ENCODE results near the gene TPX2.

TPX2 gene

DNA sequence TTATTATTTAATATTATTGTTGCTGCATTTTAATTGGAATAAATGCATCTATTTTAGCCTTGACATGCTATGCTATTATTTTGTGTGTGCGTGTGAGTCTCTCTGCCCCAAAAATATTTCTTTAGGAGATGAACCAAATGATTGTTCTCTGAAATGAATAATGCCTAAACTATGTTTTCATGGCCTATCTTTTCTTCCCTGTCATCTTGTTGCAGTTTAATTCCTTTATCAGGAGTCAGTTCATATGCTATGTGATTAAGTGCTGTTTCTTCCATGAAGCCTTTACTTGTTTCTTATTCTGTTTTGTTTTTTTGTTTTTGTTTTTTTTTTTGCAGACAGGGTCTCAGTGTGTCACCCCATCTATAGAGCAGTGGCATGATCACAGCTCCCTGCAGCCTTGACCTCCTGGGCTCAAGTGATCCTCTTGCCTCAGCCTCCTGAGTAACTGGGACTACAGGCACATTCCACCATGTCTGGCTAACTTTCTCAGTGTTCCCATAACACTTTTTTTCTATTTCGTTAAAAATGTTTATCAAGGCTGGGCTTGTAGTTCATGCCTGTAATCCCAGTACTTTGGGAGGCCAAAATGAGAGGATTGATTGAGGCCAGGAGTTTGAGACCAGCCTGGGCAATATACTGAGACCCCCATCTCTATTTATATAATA lies 25.7 kb downstream of the TPX2 start:
- no peak overlapping the region for H3K4me3 Mint-ChIP-seq
- H3K4me1 Mint-ChIP-seq = no peaks in the 10 kb centered on the region
- ATAC-seq = no peak
- H3K27ac Mint-ChIP-seq = no peak overlapping the region
- no peaks in the 10 kb centered on the region for H3K27me3 Mint-ChIP-seq
- H3K9me3 Mint-ChIP-seq = no peaks in the 10 kb centered on the region
- no peak for DNase-seq

DNA sequence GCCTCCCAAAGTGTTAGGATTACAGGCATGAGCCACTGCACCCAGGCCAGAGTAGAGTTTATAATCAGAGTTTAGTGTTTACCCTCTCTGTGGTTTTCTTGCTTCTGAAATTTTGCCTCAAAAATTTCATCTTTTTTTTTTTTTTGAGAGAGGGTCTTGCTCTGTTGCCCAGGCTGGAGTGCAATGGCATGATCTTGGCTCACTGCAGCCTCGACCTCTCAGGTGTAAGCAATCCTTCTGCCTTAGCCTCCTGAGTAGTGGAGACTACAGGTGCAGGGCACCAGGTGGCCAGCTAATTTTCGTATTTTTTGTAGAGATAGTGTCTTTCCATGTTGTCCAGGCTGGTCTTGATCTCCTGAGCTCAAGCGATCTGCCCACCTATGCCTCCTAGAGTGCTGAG lies 28.7 kb downstream of the TPX2 start:
- ATAC-seq (no peak), DNase-seq (no peak)
- Mint-ChIP-seq H3K9me3 (no peaks in the 10 kb centered on the region), H3K4me1 (no peaks in the 10 kb centered on the region), H3K4me3 (no peak overlapping the region), H3K27me3 (no peaks in the 10 kb centered on the region), H3K27ac (no peak overlapping the region)

DNA sequence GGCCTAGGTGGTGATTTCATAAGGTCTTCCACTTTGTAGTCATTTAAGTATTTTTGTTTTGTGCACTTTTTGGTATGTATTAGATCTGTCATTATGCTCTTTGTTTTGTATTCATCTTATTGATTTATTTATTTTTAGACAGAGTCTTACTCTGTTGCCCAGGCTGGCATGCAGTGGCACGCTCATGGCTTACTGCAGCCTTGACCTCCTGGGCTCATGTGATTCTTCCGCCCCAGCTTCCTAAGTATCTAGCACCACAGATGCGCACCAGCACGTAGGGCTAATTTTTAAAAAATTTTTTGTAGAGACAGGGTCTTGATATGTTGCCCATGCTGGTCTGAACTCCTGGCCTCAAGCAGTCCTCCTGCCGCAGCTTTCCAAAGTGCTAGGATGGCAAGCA lies 30.6 kb downstream of the TPX2 start:
- H3K27ac Mint-ChIP-seq = no peak overlapping the region
- H3K4me3 Mint-ChIP-seq = no peak overlapping the region
- H3K27me3 Mint-ChIP-seq = no peaks in the 10 kb centered on the region
- DNase-seq = no peak
- H3K4me1 Mint-ChIP-seq = no peaks in the 10 kb centered on the region
- no peak for ATAC-seq
- H3K9me3 Mint-ChIP-seq = no peaks in the 10 kb centered on the region

DNA sequence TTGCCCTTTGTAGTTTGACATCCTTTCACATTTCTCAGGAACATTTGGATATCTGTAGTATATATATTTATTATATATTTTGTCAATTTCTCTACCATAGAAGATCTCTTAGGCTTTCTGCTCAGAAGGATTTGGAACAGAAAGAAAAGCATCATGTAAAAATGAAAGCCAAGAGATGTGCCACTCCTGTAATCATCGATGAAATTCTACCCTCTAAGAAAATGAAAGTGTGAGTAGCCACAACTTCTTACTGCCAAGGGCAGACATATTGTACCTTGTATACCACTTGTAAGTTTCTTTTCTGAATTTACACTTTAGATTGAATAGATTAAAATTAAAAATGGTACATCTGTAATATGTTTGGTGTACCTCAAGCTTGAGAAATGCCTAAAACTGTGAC lies 31.2 kb downstream of the TPX2 start:
- Mint-ChIP-seq H3K27ac (no peak overlapping the region), H3K4me3 (no peak overlapping the region), H3K4me1 (no peaks in the 10 kb centered on the region), H3K27me3 (no peaks in the 10 kb centered on the region), H3K9me3 (no peaks in the 10 kb centered on the region)
- ATAC-seq = no peak
- no peak for DNase-seq

DNA sequence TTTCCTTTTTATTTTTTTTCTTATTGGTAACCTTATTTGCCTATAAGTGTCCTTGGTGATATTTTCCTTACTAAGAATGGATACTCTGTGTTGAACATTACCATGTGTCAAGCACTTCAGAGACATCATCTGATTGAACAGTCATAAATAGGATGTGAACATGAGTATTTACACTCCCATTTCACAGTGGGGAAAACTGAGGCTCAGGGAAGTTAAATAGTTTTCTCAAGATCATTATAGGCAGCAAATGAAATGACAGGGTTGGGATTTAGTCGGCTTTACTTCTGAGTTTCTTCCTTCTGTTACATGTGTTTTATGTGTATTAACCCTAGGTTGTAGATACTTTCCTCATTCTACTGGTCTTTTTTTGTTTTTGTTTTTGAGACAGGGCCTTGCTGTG lies 35.3 kb downstream of the TPX2 start:
- H3K4me3 Mint-ChIP-seq = no peak overlapping the region

DNA sequence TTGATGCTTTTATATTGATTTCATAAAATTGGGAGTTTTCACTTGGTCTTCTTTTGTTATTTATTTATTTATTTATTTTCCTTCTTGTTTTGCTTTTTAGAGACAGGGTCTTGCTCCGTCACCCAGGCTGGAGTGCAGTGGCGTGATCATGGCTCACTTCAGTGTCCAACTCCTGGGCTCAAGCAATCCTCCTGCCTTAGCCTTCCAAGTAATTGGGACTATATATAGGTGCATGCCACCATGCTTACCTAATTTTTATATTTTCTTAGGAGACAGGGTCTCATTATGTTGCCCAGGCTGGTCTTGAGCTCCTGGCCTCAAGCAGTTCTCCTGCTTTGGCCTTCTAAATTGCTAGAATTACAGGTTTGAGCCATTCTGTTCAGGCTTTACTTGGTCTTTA lies 41.7 kb downstream of the TPX2 start:
- Mint-ChIP-seq H3K4me1 (no peaks in the 10 kb centered on the region), H3K27ac (no peak overlapping the region), H3K4me3 (no peak overlapping the region), H3K27me3 (no peaks in the 10 kb centered on the region), H3K9me3 (no peaks in the 10 kb centered on the region)
- no peak for DNase-seq
- no peak for ATAC-seq

More for the DNA sequence above, 35.3 kb downstream of the TPX2 start:
- Mint-ChIP-seq H3K27me3 (no peaks in the 10 kb centered on the region), H3K9me3 (no peaks in the 10 kb centered on the region), H3K27ac (no peak overlapping the region), H3K4me1 (no peaks in the 10 kb centered on the region)
- no peak for ATAC-seq
- DNase-seq = no peak

DNA sequence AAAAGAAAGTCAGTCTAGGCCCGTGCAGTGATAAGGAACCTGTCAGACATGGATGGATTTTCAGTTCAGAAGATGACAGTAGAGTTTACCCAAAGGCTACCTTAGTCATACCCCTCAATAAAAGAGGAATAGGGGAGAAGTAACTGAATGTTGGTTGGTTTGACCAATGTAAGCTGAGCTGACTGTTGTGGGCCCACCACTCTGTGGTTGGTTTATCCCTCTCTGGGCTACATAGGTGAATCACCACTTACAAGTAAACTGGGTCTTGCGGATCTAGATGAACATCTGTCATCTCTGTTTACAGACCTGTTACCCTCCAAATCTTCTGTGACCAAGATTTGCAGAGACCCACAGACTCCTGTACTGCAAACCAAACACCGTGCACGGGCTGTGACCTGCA lies 42.9 kb downstream of the TPX2 start:
- Mint-ChIP-seq H3K4me3 (no peak overlapping the region), H3K27ac (no peak overlapping the region), H3K4me1 (no peaks in the 10 kb centered on the region), H3K9me3 (no peaks in the 10 kb centered on the region), H3K27me3 (no peaks in the 10 kb centered on the region)
- DNase-seq = no peak
- ATAC-seq = no peak

DNA sequence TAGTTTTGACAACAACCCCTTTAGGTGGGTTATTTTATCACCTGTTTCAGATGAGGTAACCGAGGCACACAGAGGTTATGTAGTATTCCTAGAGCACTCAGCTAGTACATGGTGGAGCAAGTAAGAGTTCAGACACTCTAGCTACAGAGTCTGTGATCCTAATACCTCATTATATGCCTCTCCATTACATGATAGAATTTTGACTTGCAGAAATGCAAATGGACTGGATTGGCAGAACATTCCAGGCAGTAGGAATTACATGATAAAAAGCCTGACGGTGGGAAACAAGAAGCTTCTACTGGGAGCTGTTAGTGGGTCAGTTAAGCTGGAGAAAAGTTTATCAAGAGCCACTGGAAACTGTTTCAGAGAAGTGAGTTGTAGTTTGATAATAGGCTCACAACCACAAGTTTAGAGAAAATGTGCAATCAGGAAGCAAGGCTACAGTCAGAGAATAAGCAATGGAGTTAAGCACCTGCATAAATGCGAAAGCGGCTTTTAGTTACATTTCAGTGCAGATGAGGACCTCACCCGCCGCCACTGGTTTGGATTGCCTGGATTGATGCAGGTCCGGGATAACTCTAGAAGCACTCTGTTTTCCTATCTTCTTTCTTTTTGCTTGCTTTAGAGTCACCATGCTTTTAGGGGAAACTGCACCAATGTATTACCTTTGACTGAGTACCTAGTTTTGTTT lies 45.4 kb downstream of the TPX2 start:
- H3K27ac Mint-ChIP-seq = no peak overlapping the region
- DNase-seq (no peak), ATAC-seq (no peak)
- H3K27me3 Mint-ChIP-seq = no peaks in the 10 kb centered on the region
- no peaks in the 10 kb centered on the region for H3K9me3 Mint-ChIP-seq
- H3K4me3 Mint-ChIP-seq = no peak overlapping the region
- H3K4me1 Mint-ChIP-seq = no peaks in the 10 kb centered on the region

DNA sequence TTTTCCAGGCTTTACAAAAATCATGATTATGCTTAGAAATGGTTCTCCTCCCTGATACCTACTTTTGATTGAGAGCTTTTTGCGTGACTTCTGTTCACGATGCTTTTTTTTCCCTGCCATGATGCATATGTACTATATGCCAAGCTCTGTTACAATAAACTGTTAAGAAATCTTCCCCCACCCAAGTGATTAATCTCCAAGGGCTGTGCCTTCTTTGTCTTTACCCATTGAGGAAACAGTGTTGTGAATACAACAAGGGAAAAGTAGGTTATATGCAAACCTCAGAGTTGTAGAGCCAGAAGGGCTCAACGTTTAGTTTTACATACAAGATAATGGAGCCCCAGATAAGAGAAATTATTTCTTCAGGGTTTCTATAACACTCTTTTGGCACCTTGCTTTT lies 46.0 kb downstream of the TPX2 start:
- H3K4me3 Mint-ChIP-seq = no peak overlapping the region
- H3K27ac Mint-ChIP-seq = no peak overlapping the region
- no peaks in the 10 kb centered on the region for H3K27me3 Mint-ChIP-seq
- DNase-seq (no peak), ATAC-seq (no peak)
- no peaks in the 10 kb centered on the region for H3K9me3 Mint-ChIP-seq
- H3K4me1 Mint-ChIP-seq = no peaks in the 10 kb centered on the region

DNA sequence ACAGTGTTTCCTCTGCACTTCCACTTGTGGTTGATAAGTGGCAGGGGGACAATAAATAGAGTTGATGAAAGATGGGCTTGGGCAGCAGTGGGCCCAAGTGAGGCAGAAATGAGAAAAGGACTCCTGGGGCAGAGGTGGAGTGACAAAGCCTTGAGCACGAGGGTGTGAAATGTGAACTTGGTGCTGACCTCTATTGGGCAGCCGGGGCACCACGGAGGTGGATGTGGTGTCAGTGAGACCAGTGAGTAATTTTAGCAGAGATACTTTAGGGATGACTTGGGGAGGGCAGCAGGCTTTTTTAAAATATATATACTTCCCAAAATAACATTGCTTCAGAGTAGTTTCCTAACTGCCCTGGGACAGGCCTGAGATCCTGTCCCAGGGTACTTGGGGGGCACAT lies 49.5 kb downstream of the TPX2 start:
- H3K27ac Mint-ChIP-seq = peak overlapping the region in 1 of 2 donors; percentile 56
- no peak overlapping the region for H3K4me3 Mint-ChIP-seq
- no peak for DNase-seq
- H3K4me1 Mint-ChIP-seq = no peaks in the 10 kb centered on the region
- no peaks in the 10 kb centered on the region for H3K9me3 Mint-ChIP-seq
- ATAC-seq = no peak
- H3K27me3 Mint-ChIP-seq = no peaks in the 10 kb centered on the region

DNA sequence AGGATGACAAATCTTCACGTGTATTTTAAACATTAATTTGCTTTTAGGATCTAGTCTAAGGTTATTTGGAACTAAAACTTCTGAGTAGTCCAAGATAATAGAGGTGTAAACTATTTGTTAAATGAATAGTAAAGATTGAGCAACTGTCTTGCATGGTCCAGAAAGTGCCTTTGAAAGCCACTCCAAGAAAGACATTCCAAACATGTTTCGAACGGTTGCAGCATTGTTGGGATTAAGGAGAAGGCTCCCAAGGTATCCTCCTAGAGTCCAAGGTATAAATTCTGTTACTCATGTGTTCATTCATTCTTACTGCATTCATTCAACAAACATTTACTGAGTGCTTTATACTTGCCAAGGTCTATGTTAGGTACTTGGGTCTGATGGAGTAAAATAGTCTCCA lies 51.3 kb downstream of the TPX2 start:
- Mint-ChIP-seq H3K4me1 (no peaks in the 10 kb centered on the region), H3K27me3 (no peaks in the 10 kb centered on the region), H3K9me3 (no peaks in the 10 kb centered on the region), H3K27ac (no peak overlapping the region), H3K4me3 (no peak overlapping the region)
- DNase-seq (no peak), ATAC-seq (no peak)

DNA sequence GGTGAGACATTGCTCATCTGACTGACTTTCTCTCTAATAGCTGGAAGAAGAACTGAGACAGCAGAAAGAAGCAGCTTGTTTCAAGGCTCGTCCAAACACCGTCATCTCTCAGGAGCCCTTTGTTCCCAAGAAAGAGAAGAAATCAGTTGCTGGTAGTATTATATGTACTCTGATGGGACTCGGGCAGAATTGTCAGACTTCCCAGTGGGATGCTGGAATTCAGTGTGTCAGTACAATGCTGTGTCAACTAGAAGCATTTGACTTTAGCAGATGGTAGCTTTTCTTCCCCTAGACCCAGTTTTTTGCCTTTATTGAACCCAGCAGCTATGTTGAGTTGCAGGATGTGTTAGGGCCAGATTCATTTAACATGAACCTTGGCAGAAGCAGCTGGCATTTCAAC lies 58.3 kb downstream of the TPX2 start:
- Mint-ChIP-seq H3K27me3 (no peaks in the 10 kb centered on the region), H3K27ac (no peak overlapping the region), H3K4me3 (no peak overlapping the region), H3K4me1 (no peaks in the 10 kb centered on the region), H3K9me3 (no peaks in the 10 kb centered on the region)
- no peak for ATAC-seq
- no peak for DNase-seq

DNA sequence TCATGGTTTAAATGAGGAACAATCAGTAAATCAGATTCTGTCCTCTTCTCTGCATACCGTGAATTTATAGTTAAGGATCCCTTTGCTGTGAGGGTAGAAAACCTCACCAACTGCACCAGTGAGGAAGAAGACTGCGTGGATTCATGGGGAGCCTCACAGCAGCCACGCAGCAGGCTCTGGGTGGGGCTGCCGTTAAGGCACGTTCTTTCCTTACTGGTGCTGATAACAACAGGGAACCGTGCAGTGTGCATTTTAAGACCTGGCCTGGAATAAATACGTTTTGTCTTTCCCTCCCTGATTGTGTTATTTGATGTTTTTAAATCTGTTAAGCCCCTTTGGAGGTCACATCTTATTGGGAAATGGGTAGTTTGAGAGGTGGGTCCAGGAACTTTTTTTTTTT lies 62.4 kb downstream of the TPX2 start:
- DNase-seq (no peak), ATAC-seq (no peak)
- Mint-ChIP-seq H3K27me3 (no peaks in the 10 kb centered on the region), H3K9me3 (no peaks in the 10 kb centered on the region), H3K4me1 (peaks cover 6% of the 10 kb centered on the region), H3K4me3 (no peak overlapping the region), H3K27ac (no peak overlapping the region)

DNA sequence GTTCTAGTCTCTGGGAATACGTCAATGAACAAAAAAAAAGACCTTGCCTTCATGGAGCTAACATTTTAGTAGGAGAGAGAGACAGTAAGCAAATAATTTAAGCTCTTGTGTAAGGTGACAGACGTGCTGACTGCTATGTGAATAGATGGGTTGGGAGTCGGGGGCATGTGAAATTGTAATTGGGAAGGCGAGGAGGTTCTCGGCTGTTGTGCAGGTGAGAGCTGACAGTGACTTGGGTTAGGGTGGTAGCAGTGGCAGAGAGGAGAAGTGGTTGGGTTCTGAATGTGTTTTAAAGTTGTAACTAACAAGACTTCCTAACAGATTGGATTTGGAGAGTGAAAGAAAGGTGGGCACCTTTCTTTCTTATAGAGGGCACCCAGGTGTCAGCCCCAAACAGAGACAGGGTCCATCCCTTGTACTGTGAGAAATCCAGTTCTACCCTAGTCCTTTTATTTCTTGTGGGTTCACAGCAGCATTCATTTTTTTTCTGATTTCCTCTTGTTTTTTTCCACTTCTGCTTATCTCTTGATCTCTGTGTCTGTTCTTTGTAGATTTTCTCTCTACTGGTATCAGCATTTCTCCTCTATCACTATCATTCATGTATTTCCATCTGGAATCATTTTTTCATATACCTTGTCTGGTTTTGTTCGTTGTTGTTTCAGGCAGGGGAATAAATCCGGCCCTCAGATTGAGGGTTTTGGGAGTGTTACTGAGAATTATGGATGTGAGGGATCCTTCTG lies 64.6 kb downstream of the TPX2 start:
- ATAC-seq (no peak), DNase-seq (no peak)
- H3K27ac Mint-ChIP-seq = no peak overlapping the region
- no peak overlapping the region for H3K4me3 Mint-ChIP-seq
- H3K9me3 Mint-ChIP-seq = no peaks in the 10 kb centered on the region
- no peaks in the 10 kb centered on the region for H3K27me3 Mint-ChIP-seq
- H3K4me1 Mint-ChIP-seq = peaks cover 6% of the 10 kb centered on the region

DNA sequence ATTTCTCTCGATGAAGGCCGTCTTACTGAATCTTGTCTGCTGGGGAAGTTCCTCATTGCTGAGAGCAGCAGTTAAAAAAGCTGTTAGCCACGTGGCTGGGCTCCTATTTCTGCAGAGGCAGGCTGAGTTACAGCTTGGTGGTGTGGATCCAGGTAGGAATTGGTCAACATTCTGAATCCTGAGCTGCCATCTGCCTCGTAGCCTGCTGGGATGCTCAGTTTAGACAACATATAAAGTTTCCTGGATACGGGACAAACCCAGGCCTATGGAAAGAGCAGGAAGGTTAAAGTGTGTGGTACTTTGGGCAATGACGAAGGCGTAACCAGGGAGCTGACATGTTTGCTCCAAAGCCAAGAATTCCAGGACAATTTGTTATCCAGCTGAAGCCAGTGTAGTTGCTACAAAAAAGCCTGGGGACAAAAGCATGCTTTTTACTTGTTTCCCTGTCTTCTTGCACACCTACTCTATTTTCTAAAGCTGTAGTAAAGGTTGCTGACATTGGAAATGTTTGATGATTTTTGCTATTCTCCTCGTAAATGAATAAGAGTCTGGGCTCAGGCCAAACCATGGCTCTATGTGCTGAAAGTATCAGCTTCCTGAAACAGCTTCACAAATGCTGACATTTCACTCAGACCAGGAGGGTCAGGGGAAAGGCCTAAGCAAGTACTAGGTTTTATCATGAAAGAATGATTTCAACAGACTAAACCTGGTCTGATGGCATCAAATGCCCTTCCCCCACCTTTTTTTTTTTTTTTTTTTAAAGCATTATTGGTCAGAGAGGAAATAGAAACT lies 67.7 kb downstream of the TPX2 start:
- H3K27me3 Mint-ChIP-seq = no peaks in the 10 kb centered on the region
- peaks cover 6% of the 10 kb centered on the region for H3K4me1 Mint-ChIP-seq
- H3K4me3 Mint-ChIP-seq = no peak overlapping the region
- ATAC-seq = no peak
- no peak overlapping the region for H3K27ac Mint-ChIP-seq
- no peaks in the 10 kb centered on the region for H3K9me3 Mint-ChIP-seq
- DNase-seq = no peak

DNA sequence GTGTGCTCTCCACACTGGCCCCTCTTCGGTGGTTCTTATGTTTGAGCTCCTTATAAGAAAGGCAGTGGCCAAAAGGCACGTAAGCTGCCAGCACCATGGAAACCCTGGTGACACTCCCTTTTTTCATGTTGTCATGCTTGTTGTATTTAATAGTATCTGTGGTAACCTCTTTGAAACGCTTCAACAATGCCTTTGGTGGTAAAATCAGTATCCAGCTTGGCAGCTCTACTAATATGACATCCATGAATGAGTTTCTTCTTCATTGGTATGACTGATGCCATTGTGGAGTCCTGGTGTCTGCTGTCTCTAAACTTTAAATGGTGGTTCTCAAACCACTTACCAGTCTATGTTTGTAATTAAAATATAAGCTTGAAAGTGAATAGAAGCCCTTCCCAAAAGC lies 69.4 kb downstream of the TPX2 start:
- no peak overlapping the region for H3K4me3 Mint-ChIP-seq
- DNase-seq (no peak), ATAC-seq (no peak)
- no peak overlapping the region for H3K27ac Mint-ChIP-seq
- peaks cover 2% of the 10 kb centered on the region for H3K4me1 Mint-ChIP-seq
- no peaks in the 10 kb centered on the region for H3K27me3 Mint-ChIP-seq
- no peaks in the 10 kb centered on the region for H3K9me3 Mint-ChIP-seq

Measured in stimulated activated naive CD8-positive, alpha-beta T cell treated with anti-CD3 and anti-CD28 coated beads, Interleukin-15, amount 100 ng/mL, for 72 hours (primary cell).